ENCODE results near the gene CACNG4.
A peak's percentile ranks its signal among the peaks of the same experiment; 100 is the strongest.

CACNG4 gene

DNA sequence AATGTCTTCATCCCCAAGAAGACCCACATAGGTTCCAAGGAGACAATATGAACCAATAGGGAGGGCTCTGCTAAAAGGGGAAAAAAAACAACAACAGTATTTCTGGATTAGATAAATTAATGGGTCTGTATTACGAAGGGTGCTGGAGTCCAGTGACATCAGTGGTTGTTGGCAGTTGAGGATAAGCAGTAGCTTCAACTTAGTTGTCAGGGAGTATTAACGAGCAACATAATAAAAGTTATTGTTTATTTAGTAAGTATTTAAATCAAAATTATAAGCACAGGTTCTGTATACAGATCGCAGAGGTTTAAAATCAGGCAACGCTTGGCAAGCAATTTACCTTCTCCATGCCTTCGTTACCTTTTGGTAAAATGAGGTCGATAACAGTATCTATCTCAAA lies 7.6 kb upstream of the CACNG4 start:
- H3K27ac ChIP-seq, result no peak overlapping the region
- CTCF ChIA-PET, result no interaction called here
- no peak for DNase-seq (ENCODE audit: low spot score)
- POLR2A ChIA-PET (ENCODE audit: low non-redundant PET), result no interaction called here
- TF ChIP-seq, protein P1, sequence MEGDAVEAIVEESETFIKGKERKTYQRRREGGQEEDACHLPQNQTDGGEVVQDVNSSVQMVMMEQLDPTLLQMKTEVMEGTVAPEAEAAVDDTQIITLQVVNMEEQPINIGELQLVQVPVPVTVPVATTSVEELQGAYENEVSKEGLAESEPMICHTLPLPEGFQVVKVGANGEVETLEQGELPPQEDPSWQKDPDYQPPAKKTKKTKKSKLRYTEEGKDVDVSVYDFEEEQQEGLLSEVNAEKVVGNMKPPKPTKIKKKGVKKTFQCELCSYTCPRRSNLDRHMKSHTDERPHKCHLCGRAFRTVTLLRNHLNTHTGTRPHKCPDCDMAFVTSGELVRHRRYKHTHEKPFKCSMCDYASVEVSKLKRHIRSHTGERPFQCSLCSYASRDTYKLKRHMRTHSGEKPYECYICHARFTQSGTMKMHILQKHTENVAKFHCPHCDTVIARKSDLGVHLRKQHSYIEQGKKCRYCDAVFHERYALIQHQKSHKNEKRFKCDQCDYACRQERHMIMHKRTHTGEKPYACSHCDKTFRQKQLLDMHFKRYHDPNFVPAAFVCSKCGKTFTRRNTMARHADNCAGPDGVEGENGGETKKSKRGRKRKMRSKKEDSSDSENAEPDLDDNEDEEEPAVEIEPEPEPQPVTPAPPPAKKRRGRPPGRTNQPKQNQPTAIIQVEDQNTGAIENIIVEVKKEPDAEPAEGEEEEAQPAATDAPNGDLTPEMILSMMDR (conservative IDR thresholded peaks at IDR 0.05; ENCODE audit: low read depth), result no peak

- DNase-seq (ENCODE audit: low spot score), result no peak
- TF ChIP-seq, protein P1 (conservative IDR thresholded peaks at IDR 0.05; ENCODE audit: low read depth), result no peak
- ChIA-PET CTCF (no interaction called here), POLR2A (ENCODE audit: low non-redundant PET) (no interaction called here)
- H3K27ac ChIP-seq, result no peak overlapping the region
Measured at GRCh38 chr17:66957343-66957742, 7.2 kb upstream of the CACNG4 start.

DNA sequence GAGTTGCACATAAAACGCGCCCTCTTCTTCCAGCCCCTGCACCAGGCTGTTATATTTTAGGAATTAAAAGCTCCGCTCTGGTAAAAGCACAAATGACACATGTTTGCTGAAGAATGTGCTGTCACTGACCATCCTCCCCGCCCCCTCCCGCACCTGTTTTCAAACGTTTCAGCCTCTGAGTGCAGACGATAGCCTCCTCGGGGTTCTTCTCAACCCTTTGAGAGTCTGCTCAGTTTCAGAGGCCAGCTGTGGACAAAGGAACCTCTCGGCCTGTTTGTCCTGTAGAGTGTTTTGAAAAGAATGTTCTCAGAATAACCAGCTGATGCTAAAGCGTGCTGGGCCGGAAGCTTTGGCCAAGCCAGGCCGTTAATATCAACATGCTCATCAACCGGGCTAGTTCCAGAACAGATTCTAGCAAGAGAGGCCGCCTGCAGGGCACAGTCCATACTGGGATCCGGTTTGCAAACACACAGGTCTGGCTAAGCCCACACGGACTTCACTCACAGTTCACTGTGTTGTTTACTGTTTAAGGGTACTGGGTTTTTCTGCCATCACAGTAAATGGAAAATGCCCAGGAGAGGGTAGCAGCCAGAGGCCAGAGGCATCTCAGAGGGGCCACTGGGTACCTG lies 6.4 kb upstream of the CACNG4 start:
- H3K27ac ChIP-seq, result no peak overlapping the region
- TF ChIP-seq, protein P1 (conservative IDR thresholded peaks at IDR 0.05; ENCODE audit: low read depth), result no peak
- ChIA-PET CTCF (no interaction called here), POLR2A (ENCODE audit: low non-redundant PET) (no interaction called here)
- DNase-seq (ENCODE audit: low spot score), result no peak

GRCh38 chr17:66959641-66960375 lies 4.7 kb upstream of the CACNG4 start:
- no peak overlapping the region; the same call in 1 of the 2 replicates for H3K27ac ChIP-seq
- ChIA-PET POLR2A (ENCODE audit: low non-redundant PET) (interaction anchor here (0.5 kb wide), 1 partner anchor 1733 kb away, joined by 4 read pairs; no protein-coding TSS in a partner anchor), CTCF (interaction anchor here (0.5 kb wide), 1 partner anchor 21 kb away, joined by 3 read pairs; no protein-coding TSS in a partner anchor)
- TF ChIP-seq, protein P1 (conservative IDR thresholded peaks at IDR 0.05; ENCODE audit: low read depth), result no peak
- DNase-seq (ENCODE audit: low spot score), result no peak

GRCh38 chr17:66960613-66961012 lies 3.9 kb upstream of the CACNG4 start:
- TF ChIP-seq, protein P1 (conservative IDR thresholded peaks at IDR 0.05; ENCODE audit: low read depth), result no peak
- DNase-seq (ENCODE audit: low spot score), result no peak
- CTCF ChIA-PET, result no interaction called here
- POLR2A ChIA-PET (ENCODE audit: low non-redundant PET), result interaction anchor here (0.5 kb wide), 1 partner anchor 1734 kb away, joined by 4 read pairs; no protein-coding TSS in a partner anchor
- no peak overlapping the region; the same call in 1 of the 2 replicates for H3K27ac ChIP-seq

- ChIA-PET CTCF (no interaction called here), POLR2A (ENCODE audit: low non-redundant PET) (no interaction called here)
- H3K27ac ChIP-seq, result peak overlapping the region; percentile 62
- DNase-seq (ENCODE audit: low spot score), result no peak
- TF ChIP-seq, protein P1 (conservative IDR thresholded peaks at IDR 0.05; ENCODE audit: low read depth), result no peak
Measured at GRCh38 chr17:66963521-66963908, 992 bp upstream of the CACNG4 start.

Measured in RWPE1 (cell line).